ENCODE measurements around the gene SNX2.

SNX2 gene

DNA sequence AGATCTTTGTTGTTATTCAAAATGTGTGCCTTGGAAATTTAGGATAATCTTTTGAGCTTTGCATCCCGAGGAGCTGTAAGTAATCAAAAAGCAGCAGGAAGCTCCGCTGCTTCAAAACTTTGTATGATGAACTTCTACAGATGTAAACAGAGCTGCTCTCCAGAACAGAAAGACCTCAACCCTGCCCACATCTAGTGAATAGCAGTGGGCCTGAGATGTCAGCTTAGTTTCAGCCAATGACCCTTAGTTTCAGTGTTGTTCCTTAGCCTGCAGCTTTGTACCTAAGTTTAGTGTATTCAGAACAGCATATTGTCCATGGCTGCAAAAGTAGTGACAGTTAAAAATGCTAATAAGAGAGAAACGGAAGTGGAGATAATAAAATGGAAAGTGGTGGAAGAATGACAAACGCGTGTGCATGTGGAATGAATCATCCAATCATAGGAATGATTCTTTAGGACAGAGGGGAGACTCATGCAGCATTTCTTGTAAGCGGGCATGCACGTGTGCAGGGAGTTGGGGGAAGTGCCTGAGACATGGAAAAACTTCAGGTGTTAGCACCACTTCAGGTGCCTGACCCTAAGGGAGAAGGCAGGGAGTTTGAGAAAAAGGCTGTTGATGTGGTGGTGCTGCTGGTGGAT lies 95.5 kb downstream of the SNX2 start:
- no peaks in the 10 kb centered on the region for H3K4me1 ChIP-seq (ENCODE audit: low read depth, poor library complexity, severe bottlenecking)
- TF ChIP-seq, protein P1, sequence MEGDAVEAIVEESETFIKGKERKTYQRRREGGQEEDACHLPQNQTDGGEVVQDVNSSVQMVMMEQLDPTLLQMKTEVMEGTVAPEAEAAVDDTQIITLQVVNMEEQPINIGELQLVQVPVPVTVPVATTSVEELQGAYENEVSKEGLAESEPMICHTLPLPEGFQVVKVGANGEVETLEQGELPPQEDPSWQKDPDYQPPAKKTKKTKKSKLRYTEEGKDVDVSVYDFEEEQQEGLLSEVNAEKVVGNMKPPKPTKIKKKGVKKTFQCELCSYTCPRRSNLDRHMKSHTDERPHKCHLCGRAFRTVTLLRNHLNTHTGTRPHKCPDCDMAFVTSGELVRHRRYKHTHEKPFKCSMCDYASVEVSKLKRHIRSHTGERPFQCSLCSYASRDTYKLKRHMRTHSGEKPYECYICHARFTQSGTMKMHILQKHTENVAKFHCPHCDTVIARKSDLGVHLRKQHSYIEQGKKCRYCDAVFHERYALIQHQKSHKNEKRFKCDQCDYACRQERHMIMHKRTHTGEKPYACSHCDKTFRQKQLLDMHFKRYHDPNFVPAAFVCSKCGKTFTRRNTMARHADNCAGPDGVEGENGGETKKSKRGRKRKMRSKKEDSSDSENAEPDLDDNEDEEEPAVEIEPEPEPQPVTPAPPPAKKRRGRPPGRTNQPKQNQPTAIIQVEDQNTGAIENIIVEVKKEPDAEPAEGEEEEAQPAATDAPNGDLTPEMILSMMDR (conservative IDR thresholded peaks at IDR 0.05; ENCODE audit: low read depth, low read length) = no peak
- H3K36me3 ChIP-seq (ENCODE audit: insufficient read depth) = no peaks in the 10 kb centered on the region
- H3K9ac ChIP-seq = no peak overlapping the region
- H3K4me3 ChIP-seq (IDR thresholded peaks at IDR 0.05; ENCODE audit: insufficient read depth, low read depth, low read length) = no peak overlapping the region
- no peak overlapping the region for H3K27ac ChIP-seq
- H3K4me2 ChIP-seq = no peak overlapping the region
- H4K20me1 ChIP-seq (ENCODE audit: insufficient read depth) = no peaks in the 10 kb centered on the region
- no peaks in the 10 kb centered on the region for H3K27me3 ChIP-seq (ENCODE audit: insufficient read depth, low read depth)
- H3K79me2 ChIP-seq (ENCODE audit: insufficient read depth, low read depth) = no peaks in the 10 kb centered on the region
- no peak overlapping the region for H2AFZ ChIP-seq (ENCODE audit: low read depth)

DNA sequence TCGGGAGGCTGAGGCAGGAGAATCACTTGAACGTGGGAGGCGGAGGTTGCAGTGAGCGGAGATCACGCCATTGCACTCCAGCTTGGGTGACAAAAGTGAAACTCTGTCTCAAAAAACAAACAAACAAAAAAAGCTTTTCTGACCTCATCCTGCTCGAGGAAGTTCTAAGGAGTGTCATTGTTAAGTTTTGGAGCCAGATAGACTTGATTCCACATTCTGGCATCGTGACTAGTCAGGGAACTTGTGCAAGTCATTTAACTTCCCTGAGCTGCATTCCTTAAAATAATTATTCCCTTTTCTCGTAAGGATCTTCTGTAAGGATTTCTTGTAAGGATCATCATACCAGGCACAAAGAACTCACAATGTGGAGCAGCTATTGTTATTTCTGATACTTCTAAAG lies 96.8 kb downstream of the SNX2 start:
- Histone ChIP-seq H3K36me3 (ENCODE audit: insufficient read depth) (no peaks in the 10 kb centered on the region), H3K27ac (no peak overlapping the region), H3K27me3 (ENCODE audit: insufficient read depth, low read depth) (no peaks in the 10 kb centered on the region), H3K4me3 (IDR thresholded peaks at IDR 0.05; ENCODE audit: insufficient read depth, low read depth, low read length) (no peak overlapping the region), H2AFZ (ENCODE audit: low read depth) (no peak overlapping the region), H3K9ac (no peak overlapping the region), H3K4me1 (ENCODE audit: low read depth, poor library complexity, severe bottlenecking) (no peaks in the 10 kb centered on the region), H3K4me2 (no peak overlapping the region), H3K79me2 (ENCODE audit: insufficient read depth, low read depth) (no peaks in the 10 kb centered on the region), H4K20me1 (ENCODE audit: insufficient read depth) (no peaks in the 10 kb centered on the region)
- TF ChIP-seq, protein P1 (conservative IDR thresholded peaks at IDR 0.05; ENCODE audit: low read depth, low read length) = no peak

DNA sequence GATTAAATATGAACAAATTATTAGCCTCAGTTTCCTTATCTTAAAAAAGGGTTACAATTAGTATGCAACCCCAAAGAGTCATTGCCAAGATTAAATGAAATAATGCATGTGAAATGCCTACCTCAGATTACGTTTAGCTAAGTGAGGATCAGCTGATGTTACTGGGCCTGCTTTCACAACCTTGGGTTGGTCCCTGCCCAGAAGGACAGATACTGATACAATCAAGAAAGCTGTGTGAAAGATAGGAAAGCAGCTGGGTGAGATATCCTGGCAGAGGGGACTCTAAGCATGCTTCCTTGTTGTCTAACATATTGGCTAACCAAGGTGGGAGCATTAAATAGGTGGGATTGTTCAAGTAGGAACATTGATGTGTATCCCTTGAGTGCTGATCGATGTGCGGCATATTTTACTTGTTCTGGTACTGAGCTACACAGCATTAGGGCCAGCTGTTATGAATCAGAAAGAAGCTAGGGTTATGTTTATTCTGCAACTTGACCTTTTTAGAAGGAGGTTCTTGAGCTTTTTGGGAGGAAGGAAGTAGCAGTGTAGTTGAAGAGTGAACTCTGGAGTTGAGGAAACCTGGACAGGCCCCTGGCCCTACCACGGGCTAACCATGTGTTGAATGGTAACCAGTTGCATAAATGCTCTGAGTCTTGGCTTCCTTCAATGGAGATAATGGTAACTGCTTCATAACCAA lies 99.4 kb downstream of the SNX2 start:
- Histone ChIP-seq H2AFZ (ENCODE audit: low read depth) (no peak overlapping the region), H3K27me3 (ENCODE audit: insufficient read depth, low read depth) (no peaks in the 10 kb centered on the region), H3K4me3 (IDR thresholded peaks at IDR 0.05; ENCODE audit: insufficient read depth, low read depth, low read length) (no peak overlapping the region), H3K4me2 (no peak overlapping the region), H3K9ac (no peak overlapping the region), H4K20me1 (ENCODE audit: insufficient read depth) (no peaks in the 10 kb centered on the region), H3K79me2 (ENCODE audit: insufficient read depth, low read depth) (no peaks in the 10 kb centered on the region), H3K4me1 (ENCODE audit: low read depth, poor library complexity, severe bottlenecking) (peaks cover 3% of the 10 kb centered on the region), H3K36me3 (ENCODE audit: insufficient read depth) (no peaks in the 10 kb centered on the region), H3K27ac (no peak overlapping the region)
- TF ChIP-seq, protein P1 (conservative IDR thresholded peaks at IDR 0.05; ENCODE audit: low read depth, low read length) = no peak

DNA sequence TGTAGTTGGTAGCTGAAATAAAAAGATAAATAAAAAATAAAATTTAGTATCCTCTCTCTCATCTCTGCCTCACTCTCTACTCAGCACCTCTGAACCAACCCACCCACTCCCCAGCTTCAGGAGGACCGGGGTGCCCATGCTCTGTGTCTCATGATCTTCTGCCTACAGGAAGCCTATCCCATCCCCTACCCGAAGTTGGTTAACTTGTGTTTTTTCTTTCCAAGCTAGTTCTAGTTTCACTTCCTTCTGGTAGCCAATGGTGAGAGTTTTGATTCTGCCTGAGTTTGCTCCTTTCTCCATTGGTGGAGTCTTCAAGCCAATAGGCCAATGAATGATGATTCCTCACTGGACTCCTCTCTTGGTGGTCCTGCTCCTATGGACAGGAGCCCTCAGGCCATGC lies 102.6 kb downstream of the SNX2 start:
- TF ChIP-seq, protein P1 (conservative IDR thresholded peaks at IDR 0.05; ENCODE audit: low read depth, low read length) = no peak
- no peak overlapping the region for H3K27ac ChIP-seq
- H3K4me1 ChIP-seq (ENCODE audit: low read depth, poor library complexity, severe bottlenecking) = peaks cover 30% of the 10 kb centered on the region
- H2AFZ ChIP-seq (ENCODE audit: low read depth) = no peak overlapping the region
- H3K4me3 ChIP-seq (IDR thresholded peaks at IDR 0.05; ENCODE audit: insufficient read depth, low read depth, low read length) = no peak overlapping the region
- H4K20me1 ChIP-seq (ENCODE audit: insufficient read depth) = no peaks in the 10 kb centered on the region
- H3K79me2 ChIP-seq (ENCODE audit: insufficient read depth, low read depth) = no peaks in the 10 kb centered on the region
- no peak overlapping the region for H3K4me2 ChIP-seq
- H3K9ac ChIP-seq = no peak overlapping the region
- no peaks in the 10 kb centered on the region for H3K36me3 ChIP-seq (ENCODE audit: insufficient read depth)
- no peaks in the 10 kb centered on the region for H3K27me3 ChIP-seq (ENCODE audit: insufficient read depth, low read depth)
